GM13977 (cell line): ENCODE results near the gene UBE3B.

Experiments
- DNase-seq: peaks from one replicate; pipeline ENCODE4 v3.0.0; 2012; ENCODE audit warnings: low spot score
- CTCF ChIP-seq: IDR thresholded peaks from 2 replicates; pipeline ENCODE4 v1.5.1; 2012; ENCODE audit warnings: mild to moderate bottlenecking, control low read depth; ENCODE audit not compliant: insufficient read depth; ENCODE audit errors: extremely low read depth, missing control alignments
- in situ Hi-C: fragments of 300-500 bp; cut with MboI; formaldehyde crosslinking; loops from one replicate; pipeline ENCODE4 v1.12.0; 2022; ENCODE audit warnings: low sequenced_read_pairs, low pct_unique_long_range_greater_than_20kb, mixed read lengths, inconsistent platforms; ENCODE audit not compliant: unreplicated experiment

The UBE3B gene

DNA sequence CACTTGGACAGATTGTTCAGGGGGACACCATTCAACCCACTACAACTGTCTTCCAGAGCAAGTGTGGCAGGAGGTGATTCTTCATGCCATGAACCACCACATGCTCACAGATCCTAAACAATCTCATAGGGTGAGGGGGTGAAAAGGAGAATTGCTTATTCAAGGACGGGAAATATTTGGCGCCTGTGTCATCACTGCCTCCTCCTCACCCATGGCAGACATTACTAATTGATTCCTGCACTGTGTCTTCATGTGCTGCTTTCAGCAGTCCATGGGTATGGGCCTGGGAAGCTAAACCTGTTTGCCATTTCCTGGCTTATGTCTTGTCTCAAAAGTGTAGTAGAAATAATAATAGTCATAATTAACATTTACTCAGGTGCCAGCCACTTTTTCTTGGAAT is 64.6 kb downstream of the UBE3B start:
- in situ Hi-C loops = no loop called here
- DNase-seq = no peak
- no peak for TF ChIP-seq CTCF

GRCh38 chr12:109542876-109543275 is 65.4 kb downstream of the UBE3B start:
- in situ Hi-C loops = no loop called here
- no peak for TF ChIP-seq CTCF
- DNase-seq = no peak

- DNase-seq = no peak
- no peak for TF ChIP-seq CTCF
- in situ Hi-C loops = no loop called here
Observed at GRCh38 chr12:109544955-109545531, 67.6 kb downstream of the UBE3B start.

- no peak for TF ChIP-seq CTCF
- DNase-seq = no peak
- in situ Hi-C loops = no loop called here
Observed at GRCh38 chr12:109545826-109546225, 68.4 kb downstream of the UBE3B start.

- in situ Hi-C loops = no loop called here
Observed at GRCh38 chr12:109547286-109547685, 69.9 kb downstream of the UBE3B start.

GRCh38 chr12:109548258-109548657 is 70.8 kb downstream of the UBE3B start:
- DNase-seq = no peak
- in situ Hi-C loops = no loop called here
- no peak for TF ChIP-seq CTCF

More at GRCh38 chr12:109547286-109547685, 69.9 kb downstream of the UBE3B start:
- no peak for DNase-seq
- TF ChIP-seq CTCF = no peak
